ENCODE results near the gene EFR3B.
"Not testable (repeated sequence)": the region's sequence is repeated elsewhere in the genome, so short reads cannot be mapped to it uniquely, and the experiment has no call there.

The EFR3B gene

GRCh38 chr2:25150993-25151392, 109.1 kb downstream of the EFR3B start:
- DNase-seq (ENCODE audit: low spot score), result not testable (repeated sequence)

- DNase-seq (ENCODE audit: low spot score), result no peak
These were observed 109.8 kb downstream of the EFR3B start for GRCh38 chr2:25151718-25152117.

GRCh38 chr2:25155401-25155800, 113.5 kb downstream of the EFR3B start:
- no peak for DNase-seq (ENCODE audit: low spot score)

- no peak for DNase-seq (ENCODE audit: low spot score)
These were observed 116.4 kb downstream of the EFR3B start for GRCh38 chr2:25158096-25158852.

- no peak for DNase-seq (ENCODE audit: low spot score)
These were observed 118.1 kb downstream of the EFR3B start for GRCh38 chr2:25159949-25160348.

GRCh38 chr2:25160376-25160775, 118.5 kb downstream of the EFR3B start:
- DNase-seq (ENCODE audit: low spot score), result no peak

GRCh38 chr2:25161055-25161781, 119.3 kb downstream of the EFR3B start:
- no peak for DNase-seq (ENCODE audit: low spot score)

GRCh38 chr2:25162061-25162460, 120.2 kb downstream of the EFR3B start:
- DNase-seq (ENCODE audit: low spot score), result not testable (repeated sequence)

GRCh38 chr2:25164561-25164960, 122.7 kb downstream of the EFR3B start:
- DNase-seq (ENCODE audit: low spot score), result no peak

- DNase-seq (ENCODE audit: low spot score), result peak; percentile 39
These were observed 124.4 kb downstream of the EFR3B start for GRCh38 chr2:25165992-25166875.

GRCh38 chr2:25168256-25169072, 126.6 kb downstream of the EFR3B start, which contains the start of gene POMC:
Gene POMC (minus strand): TSS chr2:25168580. CDS start chr2:25164772, 3,808 bp downstream.
- DNase-seq (ENCODE audit: low spot score), result no peak

GRCh38 chr2:25169073-25169470, 127.2 kb downstream of the EFR3B start:
- no peak for DNase-seq (ENCODE audit: low spot score)

GRCh38 chr2:25170888-25171287, 129.0 kb downstream of the EFR3B start:
- no peak for DNase-seq (ENCODE audit: low spot score)

- DNase-seq (ENCODE audit: low spot score), result no peak
These were observed 131.8 kb downstream of the EFR3B start for GRCh38 chr2:25173719-25174118.

GRCh38 chr2:25174192-25174861, 132.5 kb downstream of the EFR3B start:
- no peak for DNase-seq (ENCODE audit: low spot score)

GRCh38 chr2:25176138-25176537, 134.3 kb downstream of the EFR3B start:
- DNase-seq (ENCODE audit: low spot score), result no peak

- no peak for DNase-seq (ENCODE audit: low spot score)
These were observed 134.8 kb downstream of the EFR3B start for GRCh38 chr2:25176541-25177181.

- DNase-seq (ENCODE audit: low spot score), result no peak
These were observed 135.3 kb downstream of the EFR3B start for GRCh38 chr2:25177211-25177611.

GRCh38 chr2:25178976-25179375, 137.1 kb downstream of the EFR3B start:
- DNase-seq (ENCODE audit: low spot score), result no peak

GRCh38 chr2:25184254-25184653, 142.4 kb downstream of the EFR3B start:
- no peak for DNase-seq (ENCODE audit: low spot score)
